IMR-90 (cell line): ENCODE results near the gene BCL2L1. TPM values are rescaled to one million over a fixed set of nuclear protein-coding genes. Genes with fewer than 3 reads are reported as not detected.

Experiments
- ATAC-seq: fragments of 200-7000 bp; cut with Tn5 transposase; 2 replicates; pipeline ENCODE4 v1.9.1; 2020; ENCODE audit warnings: low read depth, mild to moderate bottlenecking, moderate library complexity
- BruUV-seq: library from RNA; stranded (reverse); fragments of 400-500 nt; replicated peaks from 2 replicates; lab custom pipeline; 2021; lab: Mats Ljungman, UMichigan
- CTCF ChIA-PET: fragments of 300-600 bp; formaldehyde crosslinking; extraction: SDS; loops from one replicate; lab custom pipeline; 2021; ENCODE audit warnings: antibody characterized with exemption; lab: Yijun Ruan, JAX
- POLR2A ChIA-PET: fragments of 300-600 bp; sonication (Branson Sonifier 250); formaldehyde crosslinking; loops from one replicate; lab custom pipeline; 2022; ENCODE audit warnings: antibody characterized with exemption; ENCODE audit not compliant: unreplicated experiment; lab: Charles Lee
- DNase-seq: peaks from one replicate; pipeline ENCODE4 v3.0.0; 2013
- H2AFZ ChIP-seq: replicated peaks from 2 replicates; pipeline ENCODE3; 2013; ENCODE audit warnings: low read length, mild to moderate bottlenecking; ENCODE audit not compliant: poor library complexity
- H2AK5ac ChIP-seq: 2 replicates; pipeline ENCODE4 v1.6.1; 2013; ENCODE audit warnings: low read depth, low read length, inconsistent platforms
- H2AK9ac ChIP-seq: replicated peaks from 2 replicates; pipeline ENCODE3; 2013; ENCODE audit warnings: mild to moderate bottlenecking, low read depth, low read length, moderate library complexity; ENCODE audit not compliant: poor library complexity
- H2BK120ac ChIP-seq: 2 replicates; pipeline ENCODE4 v1.6.1; 2013; ENCODE audit warnings: low read depth, low read length, inconsistent platforms
- H2BK15ac ChIP-seq: 3 replicates; pipeline ENCODE4 v1.6.1; 2013; ENCODE audit warnings: low read depth, low read length, inconsistent platforms
- H2BK20ac ChIP-seq: 2 replicates; pipeline ENCODE4 v1.6.1; 2013; ENCODE audit warnings: low read depth, mild to moderate bottlenecking, inconsistent platforms, low read length, moderate library complexity
- H2BK5ac ChIP-seq: 2 replicates; pipeline ENCODE4 v1.6.1; 2013; ENCODE audit warnings: mild to moderate bottlenecking, low read depth, low read length, inconsistent platforms; ENCODE audit not compliant: poor library complexity, severe bottlenecking
- H3K14ac ChIP-seq: replicated peaks from 2 replicates; pipeline ENCODE4 v1.6.1; 2013; ENCODE audit warnings: low read depth, low read length, inconsistent platforms
- H3K18ac ChIP-seq: 2 replicates; pipeline ENCODE4 v1.6.1; 2013; ENCODE audit warnings: low read depth, low read length, control low read depth
- H3K23ac ChIP-seq: 2 replicates; pipeline ENCODE4 v1.6.1; 2013; ENCODE audit warnings: low read depth, low read length, inconsistent platforms
- H3K27ac ChIP-seq: 2 replicates; pipeline ENCODE4 v1.5.1; 2013; ENCODE audit warnings: mild to moderate bottlenecking, control low read depth, low read length; ENCODE audit not compliant: insufficient read depth
- H3K27me3 ChIP-seq: 2 replicates; pipeline ENCODE4 v1.6.1; 2013; ENCODE audit warnings: low read length; ENCODE audit not compliant: control insufficient read depth, insufficient read depth
- H3K36me3 ChIP-seq: 2 replicates; pipeline ENCODE4 v1.6.1; 2013; ENCODE audit warnings: low read length, mixed read lengths; ENCODE audit not compliant: control insufficient read depth, insufficient read depth
- H3K4ac ChIP-seq: 2 replicates; pipeline ENCODE4 v1.6.1; 2013; ENCODE audit warnings: low read depth, low read length, inconsistent platforms
- H3K4me1 ChIP-seq: 2 replicates; pipeline ENCODE4 v1.6.1; 2013; ENCODE audit warnings: low read length, mixed read lengths; ENCODE audit not compliant: control insufficient read depth, insufficient read depth
- H3K4me2 ChIP-seq: 2 replicates; pipeline ENCODE4 v1.6.1; 2013; ENCODE audit warnings: low read depth, mild to moderate bottlenecking, control low read depth, low read length, moderate library complexity
- H3K4me3 ChIP-seq: 2 replicates; pipeline ENCODE4 v1.5.1; 2013; ENCODE audit warnings: low read depth, mild to moderate bottlenecking, control low read depth, low read length, moderate library complexity; ENCODE audit not compliant: insufficient read depth
- H3K56ac ChIP-seq: 2 replicates; pipeline ENCODE4 v1.6.1; 2013; ENCODE audit warnings: low read length, inconsistent platforms; ENCODE audit not compliant: insufficient read depth; ENCODE audit errors: extremely low read depth
- H3K79me1 ChIP-seq, 2 experiments: 2 replicates each; pipeline ENCODE4 v1.6.1; 2013; ENCODE audit warnings: low read length in 2 of 2, inconsistent platforms in 1 of 2, low read depth in 1 of 2
- H3K9ac ChIP-seq: 2 replicates; pipeline ENCODE4 v1.6.1; 2013; ENCODE audit warnings: low read depth, low read length, control low read depth
- H3K9me1 ChIP-seq: 2 replicates; pipeline ENCODE4 v1.6.1; 2013; ENCODE audit warnings: low read length, inconsistent platforms; ENCODE audit not compliant: insufficient read depth
- H3K9me3 ChIP-seq: 2 replicates; pipeline ENCODE4 v1.6.1; 2013; ENCODE audit warnings: low read length; ENCODE audit not compliant: control insufficient read depth, insufficient read depth
- H4K20me1 ChIP-seq: 2 replicates; pipeline ENCODE4 v1.6.1; 2013; ENCODE audit warnings: low read length, inconsistent platforms; ENCODE audit not compliant: insufficient read depth
- H4K5ac ChIP-seq: 2 replicates; pipeline ENCODE4 v1.6.1; 2013; ENCODE audit warnings: mild to moderate bottlenecking, low read depth, low read length, control low read depth
- H4K8ac ChIP-seq, 2 experiments: 2 replicates each; pipeline ENCODE4 v1.6.1; 2013; ENCODE audit warnings: low read depth in 2 of 2, low read length in 2 of 2, control low read depth in 1 of 2, inconsistent platforms in 1 of 2
- H4K91ac ChIP-seq: 2 replicates; pipeline ENCODE4 v1.6.1; 2013; ENCODE audit warnings: low read depth, low read length, inconsistent platforms; ENCODE audit not compliant: insufficient read depth
- BHLHE40 ChIP-seq: fragments of 150-350 bp; IDR thresholded peaks from 2 replicates; pipeline ENCODE4 v1.6.1; 2016; ENCODE audit warnings: mild to moderate bottlenecking, low read depth, low read length
- CEBPB ChIP-seq: IDR thresholded peaks from 2 replicates; pipeline ENCODE4 v1.6.1; 2012; ENCODE audit warnings: low read depth, low read length, improper control_type of control experiment
- CHD1 ChIP-seq: IDR thresholded peaks from 2 replicates; pipeline ENCODE4 v1.6.1; 2012; ENCODE audit warnings: low read depth, low read length, improper control_type of control experiment
- FOS ChIP-seq: fragments of 150-350 bp; IDR thresholded peaks from 2 replicates; pipeline ENCODE4 v1.6.1; 2016; ENCODE audit warnings: low read depth, low read length
- MAFK ChIP-seq: IDR thresholded peaks from 2 replicates; pipeline ENCODE4 v1.6.1; 2012; ENCODE audit warnings: low read depth, low read length, improper control_type of control experiment
- MAZ ChIP-seq: IDR thresholded peaks from 2 replicates; pipeline ENCODE4 v1.6.1; 2012; ENCODE audit warnings: low read depth, mild to moderate bottlenecking, low read length, improper control_type of control experiment, moderate library complexity, borderline replicate concordance
- MXI1 ChIP-seq: IDR thresholded peaks from 2 replicates; pipeline ENCODE4 v1.6.1; 2012; ENCODE audit warnings: low read depth, mild to moderate bottlenecking, low read length, moderate library complexity, borderline replicate concordance
- POLR2A ChIP-seq: IDR thresholded peaks from 2 replicates; pipeline ENCODE4 v1.6.1; 2012; ENCODE audit warnings: mild to moderate bottlenecking, low read depth, low read length
- RAD21 ChIP-seq: IDR thresholded peaks from 2 replicates; pipeline ENCODE4 v1.6.1; 2012; ENCODE audit warnings: low read length, improper control_type of control experiment
- RFX5 ChIP-seq: IDR thresholded peaks from 2 replicates; pipeline ENCODE4 v1.8.0; 2012; ENCODE audit warnings: low read depth, mild to moderate bottlenecking, low read length, moderate library complexity
- SMC3 ChIP-seq: fragments of 150-350 bp; IDR thresholded peaks from 2 replicates; pipeline ENCODE4 v1.6.1; 2016; ENCODE audit warnings: low read depth, mild to moderate bottlenecking, antibody characterized with exemption, low read length, moderate library complexity
- WGBS, 2 experiments: methylation state at CpG; one replicate each; pipeline versions ENCODE4 v1.1.5 to v1.1.7; 2013; ENCODE audit warnings: missing lambda C conversion rate in 2 of 2; ENCODE audit not compliant: insufficient read length in 1 of 2; ENCODE audit errors: extremely low coverage in 2 of 2; 5-methylcytosine and 5-hydroxymethylcytosine counted together
- dilution Hi-C: fragments of 300-500 bp; cut with HindIII; formaldehyde crosslinking; loops from one replicate; pipeline ENCODE4 v1.14.3; 2018; ENCODE audit warnings: low sequenced_read_pairs; ENCODE audit not compliant: unreplicated experiment
- in situ Hi-C: fragments of 300-500 bp; cut with MboI; formaldehyde crosslinking; loops from 3 replicates; pipeline ENCODE4 v1.14.3; 2019; ENCODE audit warnings: low sequenced_read_pairs, inconsistent platforms, mixed read lengths
- intact Hi-C: fragments of 100-400 bp; cut with micrococcal nuclease; formaldehyde crosslinking; loops from 2 replicates; pipeline ENCODE4 v1.10.0; 2022
- polyA plus RNA-seq, 3 experiments: library from polyadenylated mRNA; depleted of rRNA; stranded (reverse); fragments of >200 nt; gene quantifications; 2 replicates each; pipeline ENCODE4 v1.2.3, GENCODE V29; 2012; ENCODE audit warnings: low replicate concordance in 1 of 3
- total RNA-seq: library from RNA; depleted of rRNA; stranded (reverse); fragments of >200 nt; gene quantifications from 2 replicates; pipeline ENCODE4 v1.2.3, GENCODE V29; 2012
- TF ChIP-seq, protein P1 (sequence below): fragments of 150-350 bp; IDR thresholded peaks from 2 replicates; pipeline ENCODE4 v1.6.1; 2016; ENCODE audit warnings: low read depth, mild to moderate bottlenecking, low read length, moderate library complexity, borderline replicate concordance
- TF ChIP-seq, protein P2 (sequence below): fragments of 150-350 bp; IDR thresholded peaks from 2 replicates; pipeline ENCODE4 v1.6.1; 2017; ENCODE audit warnings: mild to moderate bottlenecking, antibody characterized with exemption, low read length, low read depth
- TF ChIP-seq, protein P3 (sequence below): conservative IDR thresholded peaks from 2 replicates; pipeline ENCODE4 v1.5.1; 2012; ENCODE audit warnings: mild to moderate bottlenecking, low read depth, low read length, improper control_type of control experiment

The BCL2L1 gene
- total and polyA plus RNA-seq, 2 of the 4 experiments (the other 2 are of a cell fraction): 40.2 to 41.9 TPM

DNA sequence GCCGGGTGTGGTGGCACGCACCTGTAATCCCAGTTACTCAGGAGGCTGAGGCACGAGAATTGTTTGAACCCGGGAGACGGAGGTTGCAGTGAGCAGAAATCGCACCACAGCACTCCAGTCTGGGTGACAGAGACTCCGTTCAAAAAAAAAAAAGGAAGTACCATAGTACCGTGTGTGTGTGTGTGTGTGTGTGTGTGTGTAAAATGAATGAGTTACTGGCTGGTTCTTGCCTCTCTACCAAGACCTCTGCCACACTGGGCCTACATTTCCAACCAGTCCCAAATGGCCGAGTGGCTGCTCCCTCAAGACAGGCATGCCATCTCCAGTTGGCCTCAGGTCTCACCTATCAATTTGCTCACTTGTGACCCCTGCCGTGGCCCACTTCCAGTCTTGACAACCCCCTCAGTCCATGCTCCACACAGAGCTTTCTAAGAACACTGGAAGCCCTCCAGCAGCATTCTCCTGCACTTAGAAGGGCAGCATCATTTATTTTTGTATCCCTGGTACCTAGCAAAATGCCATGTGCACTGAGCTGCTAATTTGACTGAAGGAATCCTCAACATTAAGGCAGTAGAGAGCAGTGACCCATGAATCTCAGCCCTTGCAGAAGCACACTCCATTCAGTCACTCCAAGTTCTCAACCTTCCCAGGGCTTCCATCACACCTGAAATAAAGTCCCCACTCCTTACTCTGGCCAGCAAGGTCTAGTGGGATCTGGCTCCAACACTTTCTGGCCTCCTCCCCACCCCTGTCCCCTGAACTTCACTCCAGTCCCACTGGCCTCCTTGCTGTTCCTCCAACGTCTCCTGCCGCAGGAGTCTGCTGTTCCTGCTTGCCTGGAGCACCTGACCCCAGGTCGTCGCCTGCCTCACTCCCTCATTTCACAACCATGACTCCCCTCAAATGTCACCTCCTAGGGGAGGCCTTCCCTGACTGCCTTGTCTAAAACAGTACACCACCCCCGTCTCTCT, 55.1 kb downstream of the BCL2L1 start:
- Histone ChIP-seq H4K8ac (peak overlapping the region in 1 of 2 experiments; percentile 10; a peak in 1 of 4 replicates), H3K4me2 (no peak overlapping the region), H4K91ac (no peak overlapping the region), H3K27me3 (no peaks in the 10 kb centered on the region), H2BK5ac (no peak overlapping the region), H3K4ac (no peak overlapping the region), H4K5ac (no peak overlapping the region), H3K4me3 (no peak overlapping the region), H3K9me3 (no peaks in the 10 kb centered on the region), H3K18ac (no peak overlapping the region), H2BK120ac (no peak overlapping the region), H3K27ac (no peak overlapping the region), H3K4me1 (peaks cover 25% of the 10 kb centered on the region), H3K14ac (peak overlapping the region; percentile 52; the same call in 1 of the 2 replicates), H3K9me1 (peaks cover 40% of the 10 kb centered on the region), H3K36me3 (peaks cover 20% of the 10 kb centered on the region), H2BK20ac (no peak overlapping the region), H2BK15ac (no peak overlapping the region), H3K56ac (no peak overlapping the region), H4K20me1 (peaks cover 37% of the 10 kb centered on the region), H2AK9ac (no peak overlapping the region), H3K9ac (no peak overlapping the region), H3K79me1 (peaks cover 35 to 88% of the 10 kb centered on the region in 2 experiments), H3K23ac (no peak overlapping the region), H2AFZ (no peak overlapping the region), H2AK5ac (0 out of 2 replicates have a peak overlapping the region, but pooled peaks have one; percentile 12)
- WGBS, 2 experiments: 94% methylated on average over 8 of the region's 15 CpGs; no CpG with 5 or more reads in 1 of the 2 experiments
- in situ Hi-C loops: no loop called here
- intact Hi-C loops: no loop called here
- no TSS peak for BruUV-seq
- CTCF ChIA-PET: no interaction called here
- POLR2A ChIA-PET: no interaction called here
- DNase-seq (no peak), ATAC-seq (no peak)
- dilution Hi-C loops: no loop called here
- no peak for TF ChIP-seq RAD21
- no peak for TF ChIP-seq BHLHE40
- TF ChIP-seq MAZ: no peak
- TF ChIP-seq MAFK: no peak
- TF ChIP-seq CEBPB: no peak
- TF ChIP-seq SMC3: no peak
- TF ChIP-seq CHD1: no peak
- no peak for TF ChIP-seq POLR2A
- TF ChIP-seq, protein P1, sequence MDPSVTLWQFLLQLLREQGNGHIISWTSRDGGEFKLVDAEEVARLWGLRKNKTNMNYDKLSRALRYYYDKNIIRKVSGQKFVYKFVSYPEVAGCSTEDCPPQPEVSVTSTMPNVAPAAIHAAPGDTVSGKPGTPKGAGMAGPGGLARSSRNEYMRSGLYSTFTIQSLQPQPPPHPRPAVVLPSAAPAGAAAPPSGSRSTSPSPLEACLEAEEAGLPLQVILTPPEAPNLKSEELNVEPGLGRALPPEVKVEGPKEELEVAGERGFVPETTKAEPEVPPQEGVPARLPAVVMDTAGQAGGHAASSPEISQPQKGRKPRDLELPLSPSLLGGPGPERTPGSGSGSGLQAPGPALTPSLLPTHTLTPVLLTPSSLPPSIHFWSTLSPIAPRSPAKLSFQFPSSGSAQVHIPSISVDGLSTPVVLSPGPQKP: no peak
- TF ChIP-seq, protein P2, sequence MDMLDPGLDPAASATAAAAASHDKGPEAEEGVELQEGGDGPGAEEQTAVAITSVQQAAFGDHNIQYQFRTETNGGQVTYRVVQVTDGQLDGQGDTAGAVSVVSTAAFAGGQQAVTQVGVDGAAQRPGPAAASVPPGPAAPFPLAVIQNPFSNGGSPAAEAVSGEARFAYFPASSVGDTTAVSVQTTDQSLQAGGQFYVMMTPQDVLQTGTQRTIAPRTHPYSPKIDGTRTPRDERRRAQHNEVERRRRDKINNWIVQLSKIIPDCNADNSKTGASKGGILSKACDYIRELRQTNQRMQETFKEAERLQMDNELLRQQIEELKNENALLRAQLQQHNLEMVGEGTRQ: no peak
- TF ChIP-seq MXI1: no peak
- no peak for TF ChIP-seq FOS
- no peak for TF ChIP-seq RFX5
- TF ChIP-seq, protein P3, sequence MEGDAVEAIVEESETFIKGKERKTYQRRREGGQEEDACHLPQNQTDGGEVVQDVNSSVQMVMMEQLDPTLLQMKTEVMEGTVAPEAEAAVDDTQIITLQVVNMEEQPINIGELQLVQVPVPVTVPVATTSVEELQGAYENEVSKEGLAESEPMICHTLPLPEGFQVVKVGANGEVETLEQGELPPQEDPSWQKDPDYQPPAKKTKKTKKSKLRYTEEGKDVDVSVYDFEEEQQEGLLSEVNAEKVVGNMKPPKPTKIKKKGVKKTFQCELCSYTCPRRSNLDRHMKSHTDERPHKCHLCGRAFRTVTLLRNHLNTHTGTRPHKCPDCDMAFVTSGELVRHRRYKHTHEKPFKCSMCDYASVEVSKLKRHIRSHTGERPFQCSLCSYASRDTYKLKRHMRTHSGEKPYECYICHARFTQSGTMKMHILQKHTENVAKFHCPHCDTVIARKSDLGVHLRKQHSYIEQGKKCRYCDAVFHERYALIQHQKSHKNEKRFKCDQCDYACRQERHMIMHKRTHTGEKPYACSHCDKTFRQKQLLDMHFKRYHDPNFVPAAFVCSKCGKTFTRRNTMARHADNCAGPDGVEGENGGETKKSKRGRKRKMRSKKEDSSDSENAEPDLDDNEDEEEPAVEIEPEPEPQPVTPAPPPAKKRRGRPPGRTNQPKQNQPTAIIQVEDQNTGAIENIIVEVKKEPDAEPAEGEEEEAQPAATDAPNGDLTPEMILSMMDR: no peak
